ENCODE results near the gene TBX18.

TBX18 gene

DNA sequence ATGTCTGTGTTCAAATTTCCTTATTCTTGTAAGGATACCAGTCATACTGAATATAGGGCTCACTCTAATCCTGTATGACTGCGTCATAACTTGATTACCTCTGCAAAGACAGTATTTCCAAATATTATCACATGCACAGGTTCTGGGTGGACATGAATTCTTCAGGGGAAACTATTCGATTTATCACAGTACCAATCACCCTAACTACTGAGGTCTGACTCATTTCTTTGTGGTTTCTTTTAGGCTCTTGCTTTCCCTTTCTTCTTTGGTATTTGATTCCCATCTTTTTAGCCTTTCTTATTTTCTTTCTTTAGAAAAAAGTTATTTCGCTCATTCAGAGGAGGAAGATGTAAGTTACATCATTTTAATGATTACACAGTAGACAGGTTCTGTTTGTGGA lies 40.3 kb upstream of the TBX18 start:
- TF ChIP-seq, protein P1, sequence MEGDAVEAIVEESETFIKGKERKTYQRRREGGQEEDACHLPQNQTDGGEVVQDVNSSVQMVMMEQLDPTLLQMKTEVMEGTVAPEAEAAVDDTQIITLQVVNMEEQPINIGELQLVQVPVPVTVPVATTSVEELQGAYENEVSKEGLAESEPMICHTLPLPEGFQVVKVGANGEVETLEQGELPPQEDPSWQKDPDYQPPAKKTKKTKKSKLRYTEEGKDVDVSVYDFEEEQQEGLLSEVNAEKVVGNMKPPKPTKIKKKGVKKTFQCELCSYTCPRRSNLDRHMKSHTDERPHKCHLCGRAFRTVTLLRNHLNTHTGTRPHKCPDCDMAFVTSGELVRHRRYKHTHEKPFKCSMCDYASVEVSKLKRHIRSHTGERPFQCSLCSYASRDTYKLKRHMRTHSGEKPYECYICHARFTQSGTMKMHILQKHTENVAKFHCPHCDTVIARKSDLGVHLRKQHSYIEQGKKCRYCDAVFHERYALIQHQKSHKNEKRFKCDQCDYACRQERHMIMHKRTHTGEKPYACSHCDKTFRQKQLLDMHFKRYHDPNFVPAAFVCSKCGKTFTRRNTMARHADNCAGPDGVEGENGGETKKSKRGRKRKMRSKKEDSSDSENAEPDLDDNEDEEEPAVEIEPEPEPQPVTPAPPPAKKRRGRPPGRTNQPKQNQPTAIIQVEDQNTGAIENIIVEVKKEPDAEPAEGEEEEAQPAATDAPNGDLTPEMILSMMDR (IDR thresholded peaks at IDR 0.05; ENCODE audit: insufficient read depth, low read length, poor library complexity, severe bottlenecking): no peak
- Histone ChIP-seq H3K27me3 (replicated peaks; ENCODE audit: control insufficient read depth, insufficient read depth, low read length) (no peaks in the 10 kb centered on the region), H3K4me3 (replicated peaks; ENCODE audit: low read depth, low read length) (no peak overlapping the region), H3K36me3 (ENCODE audit: control insufficient read depth, insufficient read depth, low read length) (no peaks in the 10 kb centered on the region)
- no peak for DNase-seq (ENCODE audit: extremely low read depth, insufficient read length)

DNA sequence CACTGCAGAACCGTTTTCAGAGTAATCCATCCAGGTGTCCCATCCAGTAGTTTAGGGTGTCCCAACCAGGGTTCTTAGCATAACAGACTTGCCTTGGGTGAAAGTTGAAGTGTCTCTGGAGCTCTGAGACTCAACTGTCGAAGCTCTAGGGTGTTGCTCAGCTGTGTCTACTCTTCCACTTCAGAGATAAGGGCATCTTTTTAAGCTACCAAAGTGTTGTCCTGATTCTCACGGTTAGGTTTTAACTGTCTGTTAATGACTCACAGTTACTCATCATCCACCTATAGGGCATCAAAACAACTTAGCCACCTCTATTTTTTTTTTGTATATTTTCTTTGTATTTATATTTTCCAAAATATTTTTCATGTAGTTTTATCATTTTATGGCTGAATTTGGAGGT lies 36.9 kb upstream of the TBX18 start:
- no peaks in the 10 kb centered on the region for H3K36me3 ChIP-seq (ENCODE audit: control insufficient read depth, insufficient read depth, low read length)
- TF ChIP-seq, protein P1 (IDR thresholded peaks at IDR 0.05; ENCODE audit: insufficient read depth, low read length, poor library complexity, severe bottlenecking): no peak
- DNase-seq (ENCODE audit: extremely low read depth, insufficient read length): no peak
- no peaks in the 10 kb centered on the region for H3K27me3 ChIP-seq (replicated peaks; ENCODE audit: control insufficient read depth, insufficient read depth, low read length)
- no peak overlapping the region for H3K4me3 ChIP-seq (replicated peaks; ENCODE audit: low read depth, low read length)

DNA sequence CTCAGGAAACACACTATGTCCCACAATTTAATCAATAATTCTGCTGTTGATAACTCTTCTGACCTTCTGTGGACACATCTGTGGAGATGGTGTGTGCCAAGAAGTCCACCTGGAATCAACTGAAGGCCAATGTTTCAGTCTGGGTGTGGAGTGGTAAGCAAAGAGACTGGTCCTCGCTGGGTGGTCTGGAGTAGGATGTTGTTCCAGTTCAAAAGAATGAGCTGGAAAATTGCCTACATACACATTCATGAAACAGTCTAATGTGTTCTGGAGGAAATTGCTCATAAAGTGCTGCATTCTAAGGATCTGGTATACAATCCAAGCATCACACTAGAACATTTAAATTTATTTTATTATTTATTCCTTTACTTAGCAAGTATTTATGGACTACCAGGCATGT lies 33.9 kb upstream of the TBX18 start:
- TF ChIP-seq, protein P1 (IDR thresholded peaks at IDR 0.05; ENCODE audit: insufficient read depth, low read length, poor library complexity, severe bottlenecking): no peak
- no peaks in the 10 kb centered on the region for H3K36me3 ChIP-seq (ENCODE audit: control insufficient read depth, insufficient read depth, low read length)
- no peaks in the 10 kb centered on the region for H3K27me3 ChIP-seq (replicated peaks; ENCODE audit: control insufficient read depth, insufficient read depth, low read length)
- H3K4me3 ChIP-seq (replicated peaks; ENCODE audit: low read depth, low read length): no peak overlapping the region
- DNase-seq (ENCODE audit: extremely low read depth, insufficient read length): no peak

DNA sequence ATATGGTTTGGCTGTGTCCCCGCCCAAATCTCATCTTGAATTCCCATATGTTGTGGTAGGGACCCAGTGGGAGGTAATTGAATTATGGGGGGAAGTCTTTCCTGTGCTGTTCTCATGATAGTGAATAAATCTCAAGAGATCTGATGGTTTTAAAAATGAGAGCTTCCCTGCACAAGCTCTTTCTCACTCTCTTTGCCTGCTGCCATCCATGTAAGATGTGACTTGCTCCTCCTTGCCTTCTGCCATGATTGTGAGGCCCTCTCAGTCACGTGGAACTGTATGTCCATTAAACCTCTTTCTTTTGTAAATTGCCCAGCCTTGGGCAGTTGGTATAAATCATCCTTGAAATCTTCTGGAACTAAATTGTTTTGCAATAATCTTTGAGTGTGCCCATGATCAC lies 31.9 kb upstream of the TBX18 start:
- no peak for DNase-seq (ENCODE audit: extremely low read depth, insufficient read length)
- Histone ChIP-seq H3K36me3 (ENCODE audit: control insufficient read depth, insufficient read depth, low read length) (no peaks in the 10 kb centered on the region), H3K27me3 (replicated peaks; ENCODE audit: control insufficient read depth, insufficient read depth, low read length) (no peaks in the 10 kb centered on the region), H3K4me3 (replicated peaks; ENCODE audit: low read depth, low read length) (no peak overlapping the region)
- TF ChIP-seq, protein P1 (IDR thresholded peaks at IDR 0.05; ENCODE audit: insufficient read depth, low read length, poor library complexity, severe bottlenecking): no peak

DNA sequence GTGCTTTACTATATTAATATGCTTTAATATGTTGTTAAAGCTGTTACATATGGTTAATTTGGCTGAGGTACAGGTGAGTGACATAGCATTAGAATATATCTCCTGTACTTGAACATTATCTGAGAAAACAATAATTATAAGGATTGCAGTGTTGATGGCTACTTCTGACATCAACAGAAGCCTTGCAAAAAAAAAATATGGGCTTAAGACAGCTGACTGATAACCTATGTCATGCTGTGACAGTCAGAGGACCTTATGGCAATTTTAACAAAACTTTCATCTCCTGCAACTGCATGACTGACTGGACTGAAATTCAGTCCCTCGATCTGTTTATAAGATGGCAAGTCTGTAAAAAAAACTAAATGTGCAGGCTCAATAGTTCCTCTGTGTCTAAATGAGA lies 27.5 kb upstream of the TBX18 start:
- H3K27me3 ChIP-seq (replicated peaks; ENCODE audit: control insufficient read depth, insufficient read depth, low read length): no peaks in the 10 kb centered on the region
- TF ChIP-seq, protein P1 (IDR thresholded peaks at IDR 0.05; ENCODE audit: insufficient read depth, low read length, poor library complexity, severe bottlenecking): no peak
- no peak for DNase-seq (ENCODE audit: extremely low read depth, insufficient read length)

DNA sequence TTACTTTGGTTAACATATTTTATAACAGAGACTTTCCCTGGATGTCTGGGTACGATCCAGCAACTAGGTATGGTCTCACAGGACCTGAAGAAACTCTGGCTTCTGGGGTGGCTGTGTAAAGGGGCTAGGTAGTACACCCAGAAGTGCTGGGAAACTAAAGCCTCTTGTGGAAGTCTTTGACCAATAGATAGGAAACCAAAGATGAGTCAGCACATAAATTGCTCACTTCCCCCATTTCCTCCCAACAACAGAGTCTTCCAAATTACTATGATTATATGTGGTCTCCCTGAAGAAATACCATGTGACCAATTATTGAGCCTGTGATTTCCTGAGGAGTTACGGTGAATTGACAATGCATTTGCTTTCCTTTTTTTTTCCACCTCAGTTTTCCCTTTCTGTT lies 26.8 kb upstream of the TBX18 start:
- TF ChIP-seq, protein P1 (IDR thresholded peaks at IDR 0.05; ENCODE audit: insufficient read depth, low read length, poor library complexity, severe bottlenecking): no peak
- no peak for DNase-seq (ENCODE audit: extremely low read depth, insufficient read length)
- no peak overlapping the region for H3K4me3 ChIP-seq (replicated peaks; ENCODE audit: low read depth, low read length)
- no peaks in the 10 kb centered on the region for H3K36me3 ChIP-seq (ENCODE audit: control insufficient read depth, insufficient read depth, low read length)
- H3K27me3 ChIP-seq (replicated peaks; ENCODE audit: control insufficient read depth, insufficient read depth, low read length): no peaks in the 10 kb centered on the region

More for the DNA sequence above, 27.5 kb upstream of the TBX18 start:
- no peaks in the 10 kb centered on the region for H3K36me3 ChIP-seq (ENCODE audit: control insufficient read depth, insufficient read depth, low read length)
- H3K4me3 ChIP-seq (replicated peaks; ENCODE audit: low read depth, low read length): no peak overlapping the region

Data from GM06990 (cell line).